Measurements from ENCODE around the gene HAPSTR1. TPM values are rescaled to one million over a fixed set of nuclear protein-coding genes. Genes with fewer than 3 reads are reported as not detected.

The HAPSTR1 gene
- polyA plus RNA-seq, 2 of the 4 experiments (the other 2 are of a cell fraction), result 22.4 to 36.9 TPM

GRCh38 chr16:9138021-9138680 is 46.7 kb downstream of the HAPSTR1 start:
- POLR2A ChIA-PET, result no interaction called here
- no peak overlapping the region for H3K4me2 ChIP-seq
- DNase-seq (ENCODE audit: low read depth in 1 of 2, low spot score in 1 of 2) (no peak), ATAC-seq (0 out of 6 replicates have a peak, but pooled peaks of 1 of the 2 experiments have one; percentile 2), FAIRE-seq (no peak)
- no peak overlapping the region for H3K4me3 ChIP-seq
- no peak overlapping the region for H3K27ac ChIP-seq
- peaks cover 8% of the 10 kb centered on the region; the same call in 1 of the 3 replicates for H3K4me1 ChIP-seq
- WGBS (ENCODE audit: missing lambda C conversion rate), result 66% methylated on average over 14 of the region's 14 CpGs
- CTCF ChIA-PET, result interaction anchor here (0.6 to 3.5 kb wide), 31 partner anchors 8 to 1044 kb away, joined by 3 to 41 read pairs (median 4); partner anchors contain the start of gene GRIN2A
- TF ChIP-seq NPAS2 (CRISPR knock-in tag; IDR thresholded peaks at IDR 0.05; ENCODE audit: borderline replicate concordance) (no peak), BHLHE40 (IDR thresholded peaks at IDR 0.05; ENCODE audit: low read depth, low read length) (no peak), MAX (IDR thresholded peaks at IDR 0.05) (no peak), HMGXB4 (CRISPR knock-in tag; IDR thresholded peaks at IDR 0.05; ENCODE audit: borderline replicate concordance) (no peak), ELK1 (IDR thresholded peaks at IDR 0.05; ENCODE audit: low read depth, low read length) (no peak), ZFP36 (IDR thresholded peaks at IDR 0.05; ENCODE audit: borderline replicate concordance, partially characterized antibody) (no peak), EHF (CRISPR knock-in tag; IDR thresholded peaks at IDR 0.05) (no peak), REST (IDR thresholded peaks at IDR 0.05) (no peak), NR3C1 (IDR thresholded peaks at IDR 0.05) (no peak), CBX2 (IDR thresholded peaks at IDR 0.05; ENCODE audit: borderline replicate concordance, low read depth) (no peak), TFCP2L1 (CRISPR knock-in tag; IDR thresholded peaks at IDR 0.05) (no peak), FOXS1 (CRISPR knock-in tag; IDR thresholded peaks at IDR 0.05) (no peak), MAFK (IDR thresholded peaks at IDR 0.05; ENCODE audit: partially characterized antibody) (no peak), CBX8 (IDR thresholded peaks at IDR 0.05) (no peak), HOXB13 (CRISPR knock-in tag; IDR thresholded peaks at IDR 0.05; ENCODE audit: low read depth) (no peak)
- H3K9me3 ChIP-seq, result no peaks in the 10 kb centered on the region

GRCh38 chr16:9138731-9139501 is 47.5 kb downstream of the HAPSTR1 start:
- ATAC-seq (peak; percentile 87 to 91), FAIRE-seq (no peak), DNase-seq (ENCODE audit: low read depth in 1 of 2, low spot score in 1 of 2) (peak; percentile 41 to 69)
- Histone ChIP-seq H3K4me2 (peak overlapping the region; percentile 88), H3K4me3 (peak overlapping the region; percentile 33; the same call in 2 of the 3 replicates), H3K27ac (peak overlapping the region in 1 of 2 experiments; percentile 55; a peak in 3 of 6 replicates), H3K9me3 (no peaks in the 10 kb centered on the region), H3K4me1 (peaks cover 8% of the 10 kb centered on the region; the same call in 1 of the 3 replicates)
- 9% methylated on average over 21 of the region's 21 CpGs for WGBS (ENCODE audit: missing lambda C conversion rate)
- ChIA-PET POLR2A (no interaction called here), CTCF (interaction anchor here (0.5 to 3.5 kb wide), 45 partner anchors 9 to 1371 kb away, joined by 3 to 41 read pairs (median 4); partner anchors contain the start of gene GRIN2A)
- TF ChIP-seq CTCF (IDR thresholded peaks at IDR 0.05) (peak; percentile 85), KDM1A (IDR thresholded peaks at IDR 0.05; ENCODE audit: low read depth) (no peak), HOXA7 (CRISPR knock-in tag; IDR thresholded peaks at IDR 0.05) (no peak), JUN (IDR thresholded peaks at IDR 0.05) (no peak), ZC3H11A (IDR thresholded peaks at IDR 0.05) (no peak), RAD21 (conservative IDR thresholded peaks at IDR 0.05 in 1 of 2, IDR thresholded peaks at IDR 0.05 in 1 of 2) (peak; percentile 77 to 79), ELK1 (IDR thresholded peaks at IDR 0.05; ENCODE audit: low read depth, low read length) (no peak), SMC3 (IDR thresholded peaks at IDR 0.05) (peak; percentile 53; the same call in 2 of the 3 replicates), NFE2L2 (conservative IDR thresholded peaks at IDR 0.05; ENCODE audit: low read length) (no peak), FOSL2 (IDR thresholded peaks at IDR 0.05) (no peak), FOSL2 (CRISPR knock-in tag; IDR thresholded peaks at IDR 0.05) (no peak)

Data from A549 (cell line).